GM18520 (cell line): ENCODE data around the gene ECEL1.

Experiments used
- ATAC-seq: cut with Tn5 transposase; IDR thresholded peaks from one replicate; pipeline ENCODE4 v1.9.1; 2021; ENCODE audit not compliant: unreplicated experiment

ECEL1 gene

GRCh38 chr2:232501331-232501771, 13.7 kb upstream of the ECEL1 start:
- ATAC-seq: no peak

GRCh38 chr2:232498452-232498851, 10.8 kb upstream of the ECEL1 start:
- no peak for ATAC-seq

GRCh38 chr2:232497348-232497747, 9.7 kb upstream of the ECEL1 start:
- no peak for ATAC-seq

- ATAC-seq: no peak
These were observed 9.1 kb upstream of the ECEL1 start for GRCh38 chr2:232496501-232497270.

- ATAC-seq: no peak
These were observed 7.7 kb upstream of the ECEL1 start for GRCh38 chr2:232495292-232495691.

GRCh38 chr2:232494542-232494941, 6.9 kb upstream of the ECEL1 start:
- ATAC-seq: no peak

- ATAC-seq: no peak
These were observed 6.3 kb upstream of the ECEL1 start for GRCh38 chr2:232493701-232494474.

GRCh38 chr2:232492963-232493700, 5.5 kb upstream of the ECEL1 start:
- ATAC-seq: no peak

- no peak for ATAC-seq
These were observed 4.7 kb upstream of the ECEL1 start for GRCh38 chr2:232492236-232492848.

- no peak for ATAC-seq
These were observed 3.6 kb upstream of the ECEL1 start for GRCh38 chr2:232491139-232491780.

- ATAC-seq: no peak
These were observed 2.8 kb upstream of the ECEL1 start for GRCh38 chr2:232490221-232491138.

- ATAC-seq: no peak
These were observed 2.0 kb upstream of the ECEL1 start for GRCh38 chr2:232489516-232490220.

GRCh38 chr2:232488721-232489300, 1.2 kb upstream of the ECEL1 start:
- no peak for ATAC-seq

- no peak for ATAC-seq
These were observed 570 bp upstream of the ECEL1 start for GRCh38 chr2:232488097-232488711.

GRCh38 chr2:232486558-232487384, 863 bp downstream of the ECEL1 start:
- no peak for ATAC-seq

GRCh38 chr2:232485757-232486557, 1.7 kb downstream of the ECEL1 start:
- ATAC-seq: no peak
